GM12875 (cell line): ENCODE data around the gene MYO1G.

Experiments used
- H3K4me3 ChIP-seq: one replicate; pipeline ENCODE4 v1.5.1; 2011; ENCODE audit warnings: low read depth, low read length, control low read depth
- CTCF ChIP-seq: IDR thresholded peaks from 2 replicates; pipeline ENCODE4 v1.5.1; 2011; ENCODE audit warnings: low read depth, mild to moderate bottlenecking, control low read depth, inconsistent platforms, low read length, moderate library complexity, borderline replicate concordance; ENCODE audit not compliant: insufficient read depth

Gene MYO1G

GRCh38 chr7:44983742-44984477, 5.1 kb upstream of the MYO1G start:
- peak overlapping the region; percentile 98 for H3K4me3 ChIP-seq
- no peak for TF ChIP-seq CTCF

DNA sequence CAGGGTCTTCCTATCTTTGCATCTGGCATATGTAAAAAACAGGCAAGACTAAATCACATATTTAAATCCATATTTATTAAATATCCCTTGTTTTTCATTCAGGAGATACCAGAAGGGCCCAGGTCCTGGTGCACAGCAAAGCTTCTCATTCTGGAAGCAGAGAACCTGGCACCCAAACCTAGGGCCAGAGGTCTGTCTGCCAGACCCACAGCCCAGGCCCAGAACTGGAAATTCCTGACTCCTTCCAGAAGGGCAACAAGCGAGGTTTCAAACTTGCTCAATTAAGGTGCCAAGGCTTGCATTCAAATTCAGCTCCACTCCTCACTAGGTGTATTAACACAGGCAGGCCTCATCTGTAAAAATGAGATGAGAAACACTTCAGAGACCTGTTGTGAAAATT, 4.2 kb upstream of the MYO1G start:
- TF ChIP-seq CTCF = no peak
- H3K4me3 ChIP-seq = peak overlapping the region; percentile 28

- TF ChIP-seq CTCF = no peak
- H3K4me3 ChIP-seq = no peak overlapping the region
These were observed 3.7 kb upstream of the MYO1G start for GRCh38 chr7:44982535-44982923.

- no peak for TF ChIP-seq CTCF
- H3K4me3 ChIP-seq = peak overlapping the region; percentile 19
These were observed 2.4 kb upstream of the MYO1G start for GRCh38 chr7:44981035-44981706.

DNA sequence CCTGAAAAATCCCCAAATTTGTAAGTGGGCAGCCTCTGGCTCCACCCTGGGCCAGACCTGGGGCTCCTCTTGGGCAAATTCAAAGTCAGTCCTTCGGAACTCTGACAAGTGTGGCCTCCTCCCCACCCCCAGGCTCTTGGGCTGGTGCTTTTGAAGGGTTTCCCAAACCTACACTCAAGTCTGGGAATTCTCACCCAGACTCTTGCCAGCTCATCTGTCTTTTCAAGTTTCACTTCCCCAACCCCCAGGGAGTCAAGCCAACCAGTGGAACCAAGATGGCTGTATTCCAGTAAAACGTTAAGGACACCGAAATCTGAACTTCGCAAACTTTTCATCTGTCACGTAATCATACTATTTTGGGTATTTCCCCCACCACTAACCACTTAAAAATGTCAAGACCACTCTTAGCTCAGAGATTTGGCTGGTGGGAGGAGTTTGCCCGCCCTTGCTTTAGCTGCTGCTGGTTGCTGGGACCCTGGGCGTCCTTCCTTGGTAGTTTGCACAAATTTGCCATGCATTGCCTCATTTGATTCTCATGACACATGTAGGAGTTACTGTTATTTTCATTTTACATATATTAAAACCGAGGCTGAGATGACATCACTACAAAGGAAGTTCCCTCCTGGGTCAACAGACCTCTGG, 1.7 kb upstream of the MYO1G start:
- H3K4me3 ChIP-seq = no peak overlapping the region
- TF ChIP-seq CTCF = no peak

DNA sequence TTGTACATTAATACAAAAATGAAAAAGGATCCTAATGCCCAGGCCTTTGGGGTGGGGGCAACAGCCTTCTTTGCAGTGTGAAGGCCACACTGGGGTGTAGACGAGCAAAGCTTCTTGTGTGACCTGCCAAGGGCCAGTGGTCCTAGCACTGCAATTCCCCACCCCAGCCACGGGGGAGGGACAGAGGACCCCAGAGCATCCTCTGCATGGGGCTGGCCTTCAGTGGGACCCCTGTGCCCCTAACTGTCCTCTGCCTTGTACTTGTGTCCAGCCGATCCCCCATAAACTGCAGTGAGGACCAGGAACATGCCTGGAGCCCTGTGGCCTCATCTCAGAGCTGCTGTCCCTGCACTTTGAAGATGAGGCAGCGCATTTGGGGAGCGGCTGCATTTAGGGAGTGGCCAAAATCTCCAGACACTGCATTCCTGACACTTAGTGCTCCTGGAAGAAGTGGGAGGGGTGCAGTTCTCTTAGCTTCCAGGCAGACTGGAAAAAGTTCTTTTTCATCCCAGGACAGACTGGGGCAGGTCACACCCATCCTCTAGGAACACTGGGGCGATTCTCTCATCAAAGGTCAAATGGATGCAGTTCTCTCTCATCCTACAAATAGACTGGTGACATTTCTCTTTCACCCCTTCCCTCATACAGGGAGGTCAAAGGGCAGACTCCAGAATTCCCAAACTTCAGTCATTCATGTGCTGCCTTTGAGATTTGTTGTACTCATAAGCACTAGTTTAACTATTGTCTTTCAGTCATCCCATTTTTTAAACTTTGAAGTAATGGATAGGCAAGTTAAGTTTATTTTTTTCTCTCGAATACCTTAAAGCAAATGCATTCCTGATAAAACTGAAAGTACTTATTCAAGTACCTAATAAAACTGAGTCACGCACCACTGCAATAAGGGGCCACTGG, 922 bp upstream of the MYO1G start:
- TF ChIP-seq CTCF = peak; percentile 67
- H3K4me3 ChIP-seq = peak overlapping the region; percentile 67
